HG03575 (cell line): ENCODE data around the gene SHISAL2A.
"Not testable (repeated sequence)": the region's sequence is repeated elsewhere in the genome, so short reads cannot be mapped to it uniquely, and the experiment has no call there.

Source experiments
- ATAC-seq: cut with Tn5 transposase; IDR thresholded peaks from one replicate; pipeline ENCODE4 v1.9.1; 2021; ENCODE audit not compliant: unreplicated experiment, insufficient number of reproducible peaks, low FRiP score; ENCODE audit errors: extremely low read depth

The SHISAL2A gene

DNA sequence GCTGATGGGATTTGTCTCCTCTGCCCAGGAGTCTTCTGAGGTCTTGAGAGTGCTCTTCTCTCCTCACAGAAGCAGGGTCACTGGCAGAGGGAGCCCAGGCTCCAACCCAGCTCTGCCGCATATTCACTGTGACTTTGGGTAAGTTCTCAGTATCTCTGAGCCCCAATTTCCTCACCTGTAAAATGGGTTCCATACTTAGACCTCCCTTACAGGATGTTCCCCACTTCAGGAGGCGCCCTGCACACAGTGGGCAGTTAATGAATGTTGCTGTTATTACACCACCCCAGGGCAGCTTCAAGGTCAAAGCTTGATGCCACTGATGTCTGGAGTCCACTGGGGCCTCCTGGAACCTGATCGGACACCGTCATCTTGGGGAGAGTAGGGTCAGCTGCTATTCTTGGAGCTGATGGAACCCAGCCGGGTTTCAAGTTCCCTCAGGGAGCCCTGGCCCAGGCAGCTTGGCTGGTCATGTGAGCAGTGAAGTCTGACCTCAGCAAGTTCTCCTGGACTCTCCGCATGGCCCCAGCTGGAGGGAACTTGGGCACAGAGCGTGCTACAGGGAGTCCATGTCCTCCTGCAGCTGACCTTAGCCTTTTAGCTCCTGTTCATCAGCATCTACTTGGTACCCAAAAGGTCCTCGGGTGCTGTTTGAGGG is 43.4 kb downstream of the SHISAL2A start:
- ATAC-seq: no peak

DNA sequence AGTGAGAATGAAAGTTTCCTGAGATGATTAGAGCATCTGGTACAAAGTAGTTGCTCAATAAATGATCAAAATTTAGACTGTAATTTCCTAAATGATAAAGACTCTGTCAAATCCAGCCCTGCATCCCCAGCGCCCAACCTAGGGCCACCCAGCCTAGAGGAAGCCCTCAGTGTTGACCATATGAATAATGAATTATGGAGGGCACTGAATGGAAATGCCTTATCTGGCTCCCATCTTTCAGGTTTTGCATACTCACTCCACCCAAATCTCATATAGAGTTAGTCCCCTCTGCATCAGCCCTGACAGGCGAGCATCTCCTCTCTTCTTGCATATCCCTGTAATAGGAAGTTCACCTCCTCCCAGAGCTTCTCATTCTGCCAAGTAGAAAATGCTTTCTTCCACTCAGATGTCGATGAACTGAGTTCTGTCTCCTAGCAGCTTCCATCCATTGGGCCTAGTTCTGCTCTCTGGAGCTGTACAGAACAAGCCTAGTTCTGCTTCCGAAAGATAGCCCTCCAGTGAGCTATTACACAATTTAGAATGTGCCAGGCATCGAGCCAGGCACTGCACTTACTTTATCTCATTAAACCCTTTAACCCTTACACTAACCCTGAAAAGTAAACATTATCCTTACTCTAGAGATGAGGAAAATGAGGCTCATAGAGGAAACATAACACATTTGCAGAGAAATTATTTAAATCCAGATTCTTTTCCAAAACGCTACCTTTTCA is 44.3 kb downstream of the SHISAL2A start:
- ATAC-seq: no peak

DNA sequence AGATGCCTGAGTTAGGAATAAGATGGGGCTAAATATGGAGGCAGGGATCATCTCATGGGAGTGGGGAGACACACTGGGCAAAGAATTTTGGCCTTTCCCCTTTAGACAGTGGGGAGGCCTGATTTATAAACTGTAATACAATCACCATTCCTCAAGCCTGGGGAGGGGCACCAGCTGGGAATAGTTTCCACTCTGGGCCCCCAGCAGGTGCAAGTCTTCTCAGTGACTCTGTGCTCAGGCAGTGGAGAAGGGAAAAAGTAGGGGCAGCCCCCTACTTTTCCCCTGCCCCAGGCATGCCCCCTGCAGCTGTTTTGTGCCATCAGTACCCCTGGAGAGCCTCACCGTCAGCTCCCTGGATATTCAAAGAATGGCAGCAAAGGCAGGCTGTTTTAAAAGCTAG is 46.1 kb downstream of the SHISAL2A start:
- no peak for ATAC-seq

DNA sequence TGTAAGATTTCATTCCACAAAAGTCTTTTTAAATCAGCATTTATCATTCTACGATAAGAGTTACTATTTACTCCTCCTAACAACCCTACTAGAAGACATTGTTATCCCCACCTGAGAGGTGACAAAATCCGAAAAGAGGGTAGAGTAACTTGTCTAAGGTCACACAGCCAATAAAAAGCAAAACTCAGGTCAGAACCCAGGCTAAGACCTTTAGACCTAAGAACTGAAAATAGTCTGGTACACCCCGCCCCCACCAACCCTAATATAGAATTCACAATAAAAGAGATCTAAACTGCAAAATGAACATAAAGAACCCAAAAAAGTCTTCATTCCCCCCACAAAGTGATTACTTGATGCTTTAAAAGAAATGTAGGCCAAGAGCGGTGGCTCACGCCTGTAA is 46.5 kb downstream of the SHISAL2A start:
- ATAC-seq: no peak

DNA sequence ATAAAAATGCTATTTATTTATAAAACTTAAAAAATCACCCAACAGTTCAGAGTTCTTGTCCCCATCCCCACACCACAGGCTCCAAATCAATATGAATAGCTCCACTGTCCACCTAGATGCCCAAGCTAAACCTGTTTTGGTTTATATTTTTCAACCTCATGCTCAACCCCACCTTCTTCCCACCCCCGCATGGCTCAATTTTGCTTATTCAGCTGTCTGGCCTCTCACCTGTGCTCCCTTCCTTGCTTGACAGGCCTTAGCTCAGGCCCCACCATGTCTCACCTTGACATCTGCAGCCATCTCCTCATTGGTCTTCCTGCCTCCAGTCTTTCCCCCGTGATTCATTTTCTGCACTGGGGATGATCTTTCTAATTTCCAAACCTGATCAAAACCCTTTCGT is 47.4 kb downstream of the SHISAL2A start:
- ATAC-seq: no peak

DNA sequence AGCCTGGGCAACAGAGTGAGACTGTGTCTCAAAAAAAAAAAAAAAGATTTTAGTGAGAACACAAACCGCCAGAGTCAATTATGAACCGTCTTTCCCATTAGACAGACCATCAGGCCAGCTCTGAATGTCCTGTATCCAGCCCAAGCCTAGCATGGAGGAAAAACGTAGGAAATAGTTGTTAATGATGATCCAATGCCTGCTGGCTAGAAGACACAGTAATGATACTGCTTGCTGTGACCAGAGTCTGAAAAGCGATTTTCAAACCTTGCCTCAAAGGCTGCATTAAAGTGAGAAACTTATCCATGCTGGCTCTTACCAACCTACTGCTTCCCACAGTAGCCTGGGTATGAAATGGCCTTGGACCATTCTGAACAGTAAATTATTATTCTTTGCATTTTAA is 48.2 kb downstream of the SHISAL2A start:
- no peak for ATAC-seq

DNA sequence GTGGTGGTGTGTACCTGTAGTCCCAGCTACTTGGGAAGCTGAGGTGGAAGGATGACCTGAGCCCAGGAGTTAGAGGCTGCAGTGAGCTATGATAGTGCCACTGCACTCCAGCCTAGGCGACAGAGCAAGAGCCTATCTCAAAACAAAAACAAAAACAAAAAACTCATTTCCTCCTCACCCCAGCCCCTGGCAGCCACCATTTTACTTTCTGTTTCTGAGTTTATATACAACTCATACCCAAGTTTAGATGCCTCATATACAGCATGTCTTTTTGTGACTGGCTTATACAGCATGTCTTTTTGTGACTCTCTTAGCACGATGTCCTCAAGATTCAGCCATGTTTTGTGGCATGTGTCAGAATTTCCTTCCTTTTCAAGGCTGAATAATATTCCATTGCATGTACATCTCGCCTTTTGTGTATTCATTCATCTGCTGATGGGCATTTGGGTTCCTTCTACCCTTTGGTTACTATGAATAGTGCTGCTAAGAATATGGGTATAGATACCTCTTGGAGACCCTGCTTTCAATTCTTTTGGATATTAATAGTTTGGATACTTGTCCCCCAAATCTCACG is 50.5 kb downstream of the SHISAL2A start:
- no peak for ATAC-seq

DNA sequence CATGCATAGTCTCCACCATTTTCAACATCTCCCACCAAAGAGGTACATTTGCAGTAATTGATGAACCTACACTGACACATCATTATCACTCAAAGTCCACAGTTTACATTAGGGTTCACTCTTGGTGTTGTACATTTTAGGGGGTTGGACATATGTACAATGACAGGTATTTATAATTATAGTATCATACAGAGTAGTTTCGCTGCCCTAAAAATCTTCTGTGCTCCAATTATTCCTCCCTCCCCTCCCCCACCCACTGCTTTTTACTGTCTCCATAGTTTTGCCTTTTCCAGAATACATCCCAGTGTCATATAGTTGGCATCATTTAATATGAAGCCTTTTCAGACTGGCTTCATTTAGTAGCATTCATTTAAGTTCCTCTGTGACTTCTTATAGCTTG is 51.6 kb downstream of the SHISAL2A start:
- no peak for ATAC-seq

DNA sequence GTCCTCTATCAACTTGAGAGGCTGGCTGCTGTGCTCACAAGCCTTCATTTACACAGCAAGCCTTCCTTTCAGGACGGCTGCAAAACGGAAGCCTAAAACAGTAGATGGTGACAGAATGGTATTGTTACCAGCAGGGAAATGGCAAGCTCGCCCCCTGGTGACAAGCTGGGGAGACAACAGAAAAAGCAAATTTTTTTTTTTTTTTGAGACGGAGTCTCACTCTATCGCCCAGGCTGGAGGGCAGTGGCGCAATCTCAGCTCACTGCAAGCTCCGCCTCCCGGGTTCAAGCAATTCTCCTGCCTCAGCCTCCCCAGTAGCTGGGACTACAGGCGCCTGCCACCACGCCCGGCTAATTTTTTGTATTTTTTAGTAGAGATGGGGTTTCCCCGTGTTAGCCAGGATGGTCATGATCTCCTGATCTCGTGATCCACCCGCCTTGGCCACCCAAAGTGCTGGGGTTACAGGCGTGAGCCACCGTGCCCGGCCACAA is 53.3 kb downstream of the SHISAL2A start:
- not testable (repeated sequence) for ATAC-seq

DNA sequence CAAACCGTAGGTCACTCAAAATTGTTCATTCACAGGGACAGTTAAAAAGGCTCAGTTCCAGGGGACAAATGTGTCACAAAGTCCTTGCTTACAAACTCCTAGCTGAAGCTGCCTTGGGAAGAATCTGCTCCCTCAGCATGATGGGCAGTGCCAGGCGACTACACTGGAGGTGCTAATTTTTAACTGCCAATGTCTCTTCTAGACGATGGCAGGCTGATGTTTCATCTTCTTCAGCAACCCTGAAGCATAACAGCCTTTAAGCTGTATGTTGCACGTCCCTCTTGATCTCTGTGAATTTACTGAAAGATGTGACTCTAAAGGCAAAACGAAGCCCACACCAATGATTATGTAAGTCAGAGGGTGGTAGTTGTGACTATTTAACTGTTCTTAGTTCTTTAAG is 53.9 kb downstream of the SHISAL2A start:
- ATAC-seq: no peak

DNA sequence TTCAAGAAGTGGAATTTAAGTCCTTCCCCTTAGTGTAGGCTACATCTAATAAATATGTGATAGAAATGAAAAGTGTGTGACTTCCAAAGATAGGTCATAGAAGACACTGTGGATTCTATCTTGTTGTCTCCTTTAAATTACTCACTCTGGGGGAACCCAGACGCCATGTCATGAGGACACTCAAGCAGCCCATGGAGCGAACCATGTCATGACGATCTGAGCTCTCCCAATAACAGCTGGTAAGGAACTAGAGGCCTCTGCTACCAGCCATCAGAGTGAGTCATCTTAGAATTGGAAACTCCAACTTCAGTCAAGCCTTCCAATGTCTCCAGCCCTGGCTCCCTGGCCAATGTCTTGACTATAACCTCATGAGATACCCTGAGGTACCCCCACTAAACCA is 58.9 kb downstream of the SHISAL2A start:
- no peak for ATAC-seq

DNA sequence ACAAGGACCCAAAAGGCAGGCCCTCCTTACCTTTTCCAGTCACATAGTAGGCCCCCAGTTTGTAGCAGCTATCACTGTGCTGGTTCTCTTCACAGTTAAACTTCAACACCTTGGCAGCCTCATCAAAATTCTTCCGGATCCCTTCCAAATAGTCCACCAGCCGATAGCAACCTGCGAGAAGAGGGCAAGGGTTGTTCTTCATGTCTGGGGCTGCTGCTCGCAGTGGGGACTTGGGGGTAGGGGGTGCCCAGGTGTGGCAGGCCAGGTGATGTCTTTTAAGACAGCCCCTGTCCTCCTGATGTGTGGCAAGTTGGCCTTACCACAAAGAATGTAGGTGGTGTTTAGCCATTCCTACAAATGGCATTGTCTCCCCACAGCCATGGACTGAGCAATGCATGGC is 59.7 kb downstream of the SHISAL2A start:
- ATAC-seq: no peak

DNA sequence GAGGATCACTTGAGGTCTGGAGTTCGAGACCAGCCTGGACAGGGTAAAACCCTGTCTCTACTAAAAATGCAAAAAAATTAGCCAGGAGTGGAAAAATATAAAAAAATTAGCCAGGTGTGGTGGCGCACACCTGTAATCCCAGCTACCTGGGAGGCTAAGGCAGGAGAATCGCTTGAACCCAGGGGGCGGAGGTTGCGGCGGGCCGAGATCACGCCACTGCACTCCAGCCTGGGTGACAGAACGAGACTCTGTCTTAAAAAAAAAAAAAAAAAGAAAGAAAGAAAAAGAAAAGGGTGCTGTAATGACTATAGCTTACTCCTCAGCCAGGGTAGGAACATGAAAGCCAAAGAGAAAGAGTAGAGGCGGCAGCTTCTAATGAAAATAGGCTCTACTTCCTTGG is 60.4 kb downstream of the SHISAL2A start:
- ATAC-seq: not testable (repeated sequence)

DNA sequence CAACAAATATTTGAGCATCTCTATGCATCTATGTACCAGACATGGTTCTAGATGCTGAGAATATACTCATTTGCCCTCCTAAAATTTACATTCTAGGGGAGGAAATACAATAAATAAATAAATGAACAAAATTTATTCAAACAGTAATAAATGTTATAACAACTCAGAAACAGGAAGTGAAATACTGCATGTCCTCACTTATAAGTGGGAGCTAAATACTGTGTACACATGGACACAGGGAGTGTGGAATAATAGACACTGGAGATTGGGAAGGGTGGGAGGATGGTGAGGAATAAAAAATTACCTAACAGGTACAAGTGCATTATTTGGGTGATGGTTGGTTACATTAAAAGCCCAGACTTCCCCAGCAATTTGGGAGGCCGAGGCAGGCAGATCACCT is 60.9 kb downstream of the SHISAL2A start:
- no peak for ATAC-seq

DNA sequence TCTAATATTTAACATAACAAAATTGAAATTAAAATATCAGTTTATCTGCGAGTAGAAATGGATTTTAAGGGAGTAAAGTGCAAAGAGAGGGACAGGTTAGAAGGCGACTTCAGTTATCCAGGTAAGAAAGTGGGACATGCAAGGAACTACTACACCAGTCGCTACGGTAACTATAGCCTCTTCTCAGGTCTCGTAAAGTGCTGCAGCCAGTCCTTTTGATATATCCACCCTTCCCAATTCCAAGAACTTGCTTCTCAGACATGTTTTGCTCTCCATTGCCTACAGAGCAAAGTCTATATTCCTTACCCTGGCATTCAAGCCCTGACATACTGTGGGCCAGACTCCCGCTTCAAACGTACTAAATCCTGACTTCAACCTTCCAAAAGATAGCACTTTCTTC is 62.7 kb downstream of the SHISAL2A start:
- ATAC-seq: no peak

DNA sequence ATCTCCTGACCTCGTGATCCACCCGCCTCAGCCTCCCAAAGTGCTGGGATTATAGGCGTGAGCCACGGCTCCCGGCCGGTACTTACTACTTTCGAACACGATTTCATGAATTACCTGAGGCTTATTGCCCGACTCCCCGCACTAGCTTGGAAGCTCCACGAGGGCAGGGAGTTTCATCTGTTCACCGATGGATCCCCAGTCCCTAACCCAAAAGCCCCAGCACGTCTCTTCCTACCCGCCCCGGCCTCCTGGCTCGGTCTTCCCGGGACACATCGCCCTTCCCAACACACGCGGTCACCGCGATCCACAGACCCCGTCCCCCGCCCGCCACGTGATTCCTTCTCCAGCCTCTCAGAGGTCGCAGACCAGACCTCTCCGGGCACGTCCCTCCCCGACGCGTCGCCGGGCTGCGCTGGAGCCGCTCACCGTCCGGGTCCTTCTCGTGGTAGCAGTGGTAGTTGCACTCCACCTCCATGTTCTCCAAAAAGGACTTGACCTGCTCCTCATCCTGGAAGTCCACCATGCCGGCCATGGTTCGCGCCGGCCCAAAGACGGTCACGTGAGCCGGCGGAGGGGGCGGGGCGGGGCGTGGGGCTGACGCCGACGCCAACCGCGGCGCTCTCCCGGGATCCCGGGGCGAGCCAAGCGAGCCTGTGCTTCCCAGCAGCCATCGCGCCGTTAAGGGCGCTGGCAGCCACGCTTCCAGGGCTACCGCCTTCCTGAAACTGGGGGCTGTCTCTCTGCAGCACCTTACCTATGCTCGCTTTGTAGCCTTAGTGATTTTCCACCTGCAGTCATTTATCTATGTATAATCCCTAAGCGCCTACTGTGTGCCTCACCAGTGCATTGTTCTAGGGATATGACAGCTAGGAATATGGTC is 65.1 kb downstream of the SHISAL2A start, which contains the start of gene COA7:
COA7 (minus strand) TSS at position 553 of the 880 bp plus-strand sequence; CDS start at position 532, 21 bp downstream.
- no peak for ATAC-seq

DNA sequence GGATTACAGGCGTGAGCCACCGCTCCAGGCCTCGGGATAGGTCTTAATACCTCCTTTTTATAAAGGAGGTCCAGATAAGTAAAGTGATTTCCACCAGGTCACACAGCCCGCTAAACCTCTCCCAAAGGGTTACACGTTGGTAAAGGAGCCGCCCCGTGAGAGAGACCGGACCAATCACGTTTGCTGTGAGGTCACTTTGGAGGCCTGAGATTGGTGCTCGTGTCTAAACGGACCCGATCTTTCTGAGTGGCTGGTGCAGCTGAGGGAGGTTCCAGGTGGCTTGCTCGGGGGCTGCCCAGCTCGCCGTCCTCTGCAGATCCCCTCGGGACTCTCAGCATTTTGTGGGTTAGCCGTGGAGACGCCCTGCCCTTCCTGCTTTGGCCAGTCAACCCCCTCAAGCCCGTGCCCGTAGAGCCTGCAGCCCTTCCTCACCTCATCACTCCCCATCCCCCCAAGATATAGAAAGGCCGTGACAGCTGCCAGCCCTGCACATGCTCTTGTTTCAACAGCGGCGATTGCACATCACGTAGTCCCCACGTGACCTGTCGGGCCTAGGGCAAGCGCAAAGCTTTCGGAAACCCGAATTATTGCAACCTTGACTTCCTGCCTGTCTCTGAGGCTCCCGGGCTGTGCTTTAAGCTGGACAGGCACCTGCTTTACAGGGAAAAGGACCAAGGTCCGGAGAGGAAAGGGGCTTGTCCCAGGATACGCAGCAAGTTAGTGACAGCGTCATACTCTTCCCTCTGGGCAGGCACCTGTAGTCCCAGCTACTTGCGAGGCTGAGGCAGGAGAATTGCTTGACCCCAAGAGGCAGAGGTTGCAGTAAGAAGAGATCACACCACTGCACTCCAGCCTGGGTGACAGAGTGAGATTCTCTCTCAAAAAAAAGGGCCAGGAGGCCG is 70.2 kb downstream of the SHISAL2A start:
- peak; percentile 63 for ATAC-seq

DNA sequence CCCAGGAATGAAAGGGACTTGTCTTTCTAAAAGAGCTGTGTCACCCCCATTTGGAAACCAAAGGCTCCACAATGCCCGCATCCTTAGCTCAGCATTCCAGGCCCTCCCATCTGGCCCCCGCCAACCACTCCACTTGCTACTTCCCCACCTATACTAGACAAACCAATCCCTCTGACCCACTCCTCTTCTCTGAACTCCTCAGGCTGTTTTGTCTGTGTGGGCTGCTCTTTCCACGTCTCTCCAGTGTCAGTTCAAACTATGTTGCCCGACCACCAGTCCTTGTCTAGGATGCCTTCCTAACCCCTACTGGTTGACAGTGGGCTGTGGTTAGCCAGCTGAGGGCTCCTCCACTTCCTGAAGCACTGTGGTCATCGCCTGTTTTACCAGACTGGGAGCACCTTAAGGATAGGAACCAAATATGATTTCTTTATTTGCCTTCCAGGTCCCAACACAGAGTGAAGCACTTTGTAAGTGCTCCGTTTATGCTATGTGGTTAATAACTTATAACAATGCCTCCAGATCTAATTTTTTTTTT is 73.2 kb downstream of the SHISAL2A start:
- ATAC-seq: no peak
